HG03108 (cell line): ENCODE data around the gene MAL.

Experiments used
- ATAC-seq: cut with Tn5 transposase; IDR thresholded peaks from one replicate; pipeline ENCODE4 v1.9.1; 2021; ENCODE audit warnings: moderate library complexity; ENCODE audit not compliant: unreplicated experiment

Gene MAL

GRCh38 chr2:95047629-95048510 is 22.4 kb downstream of the MAL start:
- ATAC-seq, result no peak

GRCh38 chr2:95048825-95049682 is 23.5 kb downstream of the MAL start:
- ATAC-seq, result no peak

GRCh38 chr2:95049683-95049955 is 24.1 kb downstream of the MAL start:
- ATAC-seq, result no peak

GRCh38 chr2:95049961-95050360 is 24.5 kb downstream of the MAL start:
- no peak for ATAC-seq

GRCh38 chr2:95050385-95051300 is 25.1 kb downstream of the MAL start:
- no peak for ATAC-seq

- no peak for ATAC-seq
These were observed 26.1 kb downstream of the MAL start for GRCh38 chr2:95051626-95052025.

GRCh38 chr2:95052307-95052706 is 26.8 kb downstream of the MAL start:
- no peak for ATAC-seq

- ATAC-seq, result no peak
These were observed 27.4 kb downstream of the MAL start for GRCh38 chr2:95052804-95053479.

- no peak for ATAC-seq
These were observed 28.0 kb downstream of the MAL start for GRCh38 chr2:95053543-95053942.

- no peak for ATAC-seq
These were observed 28.5 kb downstream of the MAL start for GRCh38 chr2:95054016-95054415.

- no peak for ATAC-seq
These were observed 29.8 kb downstream of the MAL start for GRCh38 chr2:95055262-95055661.

GRCh38 chr2:95056044-95056443 is 30.5 kb downstream of the MAL start:
- ATAC-seq, result no peak

- no peak for ATAC-seq
These were observed 31.3 kb downstream of the MAL start for GRCh38 chr2:95056461-95057459.

GRCh38 chr2:95057535-95058370 is 32.2 kb downstream of the MAL start:
- no peak for ATAC-seq

GRCh38 chr2:95058466-95058988 is 33.0 kb downstream of the MAL start:
- ATAC-seq, result no peak

- no peak for ATAC-seq
These were observed 33.6 kb downstream of the MAL start for GRCh38 chr2:95058989-95059641.

- no peak for ATAC-seq
These were observed 34.3 kb downstream of the MAL start for GRCh38 chr2:95059656-95060370.
